Neural crest cell (in vitro differentiated cells): ENCODE results near the gene KBTBD8. TPM values are rescaled to one million over a fixed set of nuclear protein-coding genes. Genes with fewer than 3 reads are reported as not detected.
A peak's percentile ranks its signal among the peaks of the same experiment; 100 is the strongest.

ENCODE experiments used
- DNase-seq: peaks from one replicate; pipeline ENCODE4 v3.0.0; 2021; ENCODE audit warnings: low read depth, mixed read lengths, low spot score
- H3K27ac Mint-ChIP-seq: one replicate; pipeline ENCODE4 v1.8.0; 2021; ENCODE audit warnings: mild to moderate bottlenecking, mixed read lengths; ENCODE audit not compliant: unreplicated experiment
- H3K27me3 Mint-ChIP-seq: 2 replicates; pipeline ENCODE4 v1.8.0; 2021; ENCODE audit warnings: low read depth, mild to moderate bottlenecking, mixed read lengths
- H3K36me3 Mint-ChIP-seq: 2 replicates; pipeline ENCODE4 v1.8.0; 2021; ENCODE audit warnings: low read depth, mild to moderate bottlenecking, mixed read lengths
- H3K4me1 Mint-ChIP-seq: 2 replicates; pipeline ENCODE4 v1.8.0; 2021; ENCODE audit warnings: mixed read lengths
- H3K4me3 Mint-ChIP-seq: one replicate; pipeline ENCODE4 v1.8.0; 2021; ENCODE audit warnings: mild to moderate bottlenecking, mixed read lengths
- H3K9me3 Mint-ChIP-seq: 2 replicates; pipeline ENCODE4 v1.8.0; 2021; ENCODE audit warnings: mixed read lengths
- total RNA-seq: library from RNA; stranded (reverse); gene quantifications from 2 replicates; pipeline ENCODE4 v1.2.1, GENCODE V29; 2021
- TF ChIP-seq, protein P1 (sequence below): fragments of 200-600 bp; sonication (generic); conservative IDR thresholded peaks from 2 replicates; pipeline ENCODE4 v1.5.0; 2021; ENCODE audit warnings: antibody characterized with exemption, mild to moderate bottlenecking

The KBTBD8 gene
- total RNA-seq, 1 donor from 2014 or later, result 9.9 TPM

DNA sequence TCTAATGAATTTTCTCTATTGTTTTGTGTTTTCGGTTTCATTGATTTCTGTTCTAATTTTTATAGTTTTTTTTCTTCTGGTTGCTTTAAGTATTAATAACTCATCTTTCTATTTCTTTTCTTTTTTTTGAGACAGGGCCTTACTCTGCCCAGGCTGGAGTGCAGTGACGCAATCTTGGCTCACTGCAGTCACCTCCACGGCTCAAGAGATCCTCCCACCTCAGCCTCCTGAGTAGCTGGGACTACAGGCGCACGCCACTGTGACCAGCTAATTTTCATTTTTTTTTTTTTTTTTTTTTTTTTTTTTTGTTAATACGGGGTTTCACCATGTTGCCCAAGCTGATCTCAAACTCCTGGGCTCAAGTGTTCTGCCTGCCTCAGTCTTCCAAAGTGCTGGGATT is 14.5 kb downstream of the KBTBD8 start:
- no peak for DNase-seq
- no peak overlapping the region for H3K4me3 Mint-ChIP-seq
- no peaks in the 10 kb centered on the region for H3K27me3 Mint-ChIP-seq
- H3K36me3 Mint-ChIP-seq, result peaks cover 10% of the 10 kb centered on the region
- no peaks in the 10 kb centered on the region for H3K9me3 Mint-ChIP-seq
- TF ChIP-seq, protein P1, sequence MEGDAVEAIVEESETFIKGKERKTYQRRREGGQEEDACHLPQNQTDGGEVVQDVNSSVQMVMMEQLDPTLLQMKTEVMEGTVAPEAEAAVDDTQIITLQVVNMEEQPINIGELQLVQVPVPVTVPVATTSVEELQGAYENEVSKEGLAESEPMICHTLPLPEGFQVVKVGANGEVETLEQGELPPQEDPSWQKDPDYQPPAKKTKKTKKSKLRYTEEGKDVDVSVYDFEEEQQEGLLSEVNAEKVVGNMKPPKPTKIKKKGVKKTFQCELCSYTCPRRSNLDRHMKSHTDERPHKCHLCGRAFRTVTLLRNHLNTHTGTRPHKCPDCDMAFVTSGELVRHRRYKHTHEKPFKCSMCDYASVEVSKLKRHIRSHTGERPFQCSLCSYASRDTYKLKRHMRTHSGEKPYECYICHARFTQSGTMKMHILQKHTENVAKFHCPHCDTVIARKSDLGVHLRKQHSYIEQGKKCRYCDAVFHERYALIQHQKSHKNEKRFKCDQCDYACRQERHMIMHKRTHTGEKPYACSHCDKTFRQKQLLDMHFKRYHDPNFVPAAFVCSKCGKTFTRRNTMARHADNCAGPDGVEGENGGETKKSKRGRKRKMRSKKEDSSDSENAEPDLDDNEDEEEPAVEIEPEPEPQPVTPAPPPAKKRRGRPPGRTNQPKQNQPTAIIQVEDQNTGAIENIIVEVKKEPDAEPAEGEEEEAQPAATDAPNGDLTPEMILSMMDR, result no peak
- peaks cover 5% of the 10 kb centered on the region for H3K4me1 Mint-ChIP-seq
- no peak overlapping the region for H3K27ac Mint-ChIP-seq

DNA sequence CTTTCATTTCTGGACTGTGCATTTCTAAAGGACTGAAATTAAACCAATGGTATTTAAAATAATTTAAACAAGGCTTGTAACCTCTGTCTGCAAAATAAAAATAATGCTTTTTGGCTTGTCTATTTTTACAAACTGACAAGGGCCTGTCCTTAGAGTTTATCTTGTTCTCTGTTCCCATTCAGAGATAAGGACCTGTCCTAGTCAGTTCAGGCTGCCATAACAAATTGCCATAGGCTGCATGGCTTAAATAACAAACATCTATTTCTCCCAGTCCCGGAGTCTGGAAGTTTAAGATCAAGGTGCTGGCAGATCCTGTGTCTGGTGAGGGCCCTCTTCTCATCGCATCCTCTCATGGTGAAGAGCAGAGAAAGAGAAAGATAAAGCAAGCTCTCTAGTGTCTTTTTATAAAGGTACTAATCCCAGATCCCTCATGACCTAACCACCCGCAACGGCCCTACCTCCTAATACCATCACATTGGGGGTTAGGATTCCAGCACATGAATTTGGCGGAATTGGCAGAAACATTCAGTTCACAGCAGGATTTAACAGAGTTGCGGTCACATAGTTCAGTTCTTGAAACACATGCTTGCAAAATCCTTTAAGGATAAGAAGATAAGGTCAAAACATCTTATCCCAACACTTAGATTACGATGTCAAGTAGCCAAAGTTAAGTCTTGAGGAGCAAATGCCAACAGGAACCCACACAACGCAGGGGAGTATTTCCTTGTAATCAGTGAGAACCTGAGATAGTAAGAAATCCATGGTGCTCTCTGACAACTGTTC is 17.8 kb downstream of the KBTBD8 start:
- H3K36me3 Mint-ChIP-seq, result peaks cover 10% of the 10 kb centered on the region
- no peak overlapping the region for H3K27ac Mint-ChIP-seq
- H3K27me3 Mint-ChIP-seq, result no peaks in the 10 kb centered on the region
- DNase-seq, result no peak
- H3K4me1 Mint-ChIP-seq, result peaks cover 9% of the 10 kb centered on the region
- TF ChIP-seq, protein P1, result no peak
- H3K9me3 Mint-ChIP-seq, result no peaks in the 10 kb centered on the region
- no peak overlapping the region for H3K4me3 Mint-ChIP-seq

DNA sequence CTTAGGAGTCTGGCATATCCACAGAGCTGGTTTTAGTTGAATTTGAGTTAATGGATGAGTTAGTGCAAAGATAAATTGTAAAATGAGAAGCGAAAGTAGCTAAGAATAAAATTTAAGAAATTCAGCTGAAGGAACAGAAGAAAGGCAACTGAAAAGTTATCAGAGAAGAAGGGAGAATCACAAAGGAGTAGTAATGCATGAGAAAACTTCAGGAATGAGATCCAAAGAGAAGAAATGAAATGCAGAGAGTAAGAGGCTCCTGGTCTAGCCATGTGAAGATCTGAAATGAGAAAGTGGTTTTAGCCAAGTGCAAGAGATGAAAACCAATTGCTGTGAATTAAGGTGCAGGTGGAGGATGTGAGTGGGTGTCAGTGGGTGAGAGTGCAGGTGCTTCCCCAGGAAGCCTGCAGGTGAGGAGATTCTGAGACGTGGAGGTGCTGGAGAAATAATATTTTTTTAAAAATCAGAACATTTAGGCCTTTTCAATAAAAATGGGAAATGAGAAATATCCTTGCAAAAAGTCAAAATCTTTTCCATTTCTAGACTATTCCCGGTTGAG is 18.5 kb downstream of the KBTBD8 start:
- no peak overlapping the region for H3K4me3 Mint-ChIP-seq
- H3K4me1 Mint-ChIP-seq, result peaks cover 9% of the 10 kb centered on the region

DNA sequence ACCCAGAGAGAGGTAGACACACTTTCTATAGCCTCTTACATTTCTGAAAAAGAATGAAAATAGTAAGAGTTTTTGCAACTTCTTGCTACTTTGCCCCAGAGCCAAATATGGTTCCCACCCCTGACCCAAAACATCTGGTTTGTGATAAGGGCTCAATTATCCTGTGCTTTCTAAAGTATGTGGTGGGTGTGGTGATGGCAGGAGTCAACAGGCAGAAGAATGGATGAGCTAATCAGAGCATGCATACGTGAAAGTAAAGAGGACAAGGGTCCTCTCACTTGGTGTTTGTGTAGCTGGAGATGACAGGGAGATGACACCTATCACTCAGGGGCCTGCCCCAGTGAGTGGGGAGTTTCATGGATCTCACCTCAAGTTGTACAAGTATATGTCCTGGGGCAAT is 19.1 kb downstream of the KBTBD8 start:
- Mint-ChIP-seq H3K9me3 (no peaks in the 10 kb centered on the region), H3K36me3 (peaks cover under 1% of the 10 kb centered on the region), H3K27me3 (no peaks in the 10 kb centered on the region), H3K27ac (no peak overlapping the region), H3K4me1 (peaks cover 9% of the 10 kb centered on the region), H3K4me3 (no peak overlapping the region)
- no peak for DNase-seq
- TF ChIP-seq, protein P1, result no peak

More for the DNA sequence above, 18.5 kb downstream of the KBTBD8 start:
- DNase-seq, result no peak
- peaks cover 6% of the 10 kb centered on the region for H3K36me3 Mint-ChIP-seq
- no peak overlapping the region for H3K27ac Mint-ChIP-seq
- no peaks in the 10 kb centered on the region for H3K27me3 Mint-ChIP-seq
- no peaks in the 10 kb centered on the region for H3K9me3 Mint-ChIP-seq
- TF ChIP-seq, protein P1, result no peak

DNA sequence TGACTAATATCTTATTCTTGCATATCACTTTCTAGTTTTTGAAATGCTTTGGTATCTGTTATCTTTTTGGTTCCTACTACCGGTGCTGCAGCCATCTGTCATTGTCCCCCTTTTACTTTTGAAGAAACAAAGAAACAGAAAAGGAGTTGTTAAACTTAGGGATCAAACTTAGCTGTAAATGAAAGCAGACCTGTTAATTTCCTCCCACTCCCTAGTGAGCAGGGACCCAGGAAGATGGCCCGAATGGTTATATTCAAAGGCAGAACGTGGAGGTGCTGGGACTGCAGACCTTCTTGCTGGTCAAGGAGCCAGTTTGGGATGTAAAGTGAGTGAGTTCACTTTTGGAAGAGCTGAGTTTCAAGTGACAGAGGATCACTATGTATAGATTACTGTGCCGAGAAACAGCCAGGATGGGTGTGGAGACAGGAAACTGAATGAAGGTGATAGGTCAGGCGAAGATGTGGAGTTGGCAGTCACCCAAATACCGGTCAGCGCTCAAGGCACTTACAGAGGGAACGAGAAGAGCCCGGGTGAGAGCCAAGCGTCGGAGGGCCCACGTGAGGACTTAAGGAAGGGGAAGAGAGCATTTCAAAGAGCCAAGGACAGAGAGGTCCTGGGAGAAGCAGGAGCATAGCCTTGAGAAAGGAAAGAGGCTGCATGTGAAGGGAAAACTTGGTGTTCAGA is 20.1 kb downstream of the KBTBD8 start:
- H3K36me3 Mint-ChIP-seq, result no peaks in the 10 kb centered on the region
- TF ChIP-seq, protein P1, result no peak
- H3K4me1 Mint-ChIP-seq, result peaks cover 9% of the 10 kb centered on the region
- H3K9me3 Mint-ChIP-seq, result no peaks in the 10 kb centered on the region
- H3K27ac Mint-ChIP-seq, result peak overlapping the region; percentile 40
- H3K4me3 Mint-ChIP-seq, result no peak overlapping the region
- DNase-seq, result no peak
- H3K27me3 Mint-ChIP-seq, result no peaks in the 10 kb centered on the region
